Anterior cingulate cortex (tissue), 58 donors: ENCODE measurements around the gene MTCH2.
"Not testable (repeated sequence)": the region's sequence is repeated elsewhere in the genome, so short reads cannot be mapped to it uniquely, and the experiment has no call there.

Source experiments
- DNase-seq, 58 donors: peaks; one replicate each; lab custom pipeline; 2025; lab: John Stamatoyannopoulos, UW

Gene MTCH2

GRCh38 chr11:47642099-47642855 is at the start of gene MTCH2:
TSS of gene MTCH2 (minus strand) at chr11:47642559. CDS start at chr11:47642465, 94 bp downstream.
- DNase-seq = peak; percentile 78 to 97 (median 94)

DNA sequence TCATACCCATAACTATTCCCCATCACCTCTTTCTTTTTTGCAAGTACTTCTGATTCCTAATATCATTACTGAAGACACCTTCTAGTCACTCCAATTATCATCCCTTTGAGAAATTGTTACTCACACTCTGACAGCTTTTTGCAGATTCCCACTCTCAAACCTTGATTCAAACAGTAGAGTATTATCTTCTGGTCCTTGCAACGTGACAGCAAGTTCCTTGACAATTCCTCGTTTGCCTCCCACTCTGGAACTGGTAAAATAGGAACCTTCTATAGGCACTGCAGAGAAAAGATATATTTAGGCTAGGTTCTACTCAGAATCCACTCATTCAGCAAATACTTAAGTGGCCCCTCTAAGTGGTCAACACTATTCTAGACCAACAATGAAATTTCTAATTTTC is 49.6 kb upstream of the MTCH2 start:
- DNase-seq = no peak

GRCh38 chr11:47689480-47689879 is 47.1 kb upstream of the MTCH2 start:
- no peak for DNase-seq

DNA sequence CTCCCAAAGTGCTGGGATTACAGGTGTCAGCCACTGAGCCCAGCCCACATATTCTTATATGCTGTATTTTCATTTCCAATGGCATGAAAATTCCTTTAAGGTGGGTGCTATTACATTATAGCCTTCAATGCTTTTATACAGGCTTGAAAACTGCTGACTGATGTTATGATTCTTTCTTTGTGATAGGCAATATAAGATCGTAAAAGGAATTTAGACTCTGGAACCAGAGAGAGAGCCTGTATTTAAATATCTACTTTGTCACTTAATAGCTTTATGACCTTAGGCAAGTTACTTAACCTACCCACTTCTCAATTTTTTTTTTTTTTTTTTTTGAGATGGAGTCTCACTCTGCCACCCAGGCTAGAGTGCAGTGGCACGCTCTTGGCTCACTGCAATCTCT is 46.6 kb upstream of the MTCH2 start:
- DNase-seq = no peak

GRCh38 chr11:47688111-47688510 is 45.8 kb upstream of the MTCH2 start:
- no peak for DNase-seq

GRCh38 chr11:47686704-47687103 is 44.3 kb upstream of the MTCH2 start:
- DNase-seq = not testable (repeated sequence)

GRCh38 chr11:47686151-47686550 is 43.8 kb upstream of the MTCH2 start:
- DNase-seq = no peak

GRCh38 chr11:47675851-47676250 is 33.5 kb upstream of the MTCH2 start:
- DNase-seq = no peak

DNA sequence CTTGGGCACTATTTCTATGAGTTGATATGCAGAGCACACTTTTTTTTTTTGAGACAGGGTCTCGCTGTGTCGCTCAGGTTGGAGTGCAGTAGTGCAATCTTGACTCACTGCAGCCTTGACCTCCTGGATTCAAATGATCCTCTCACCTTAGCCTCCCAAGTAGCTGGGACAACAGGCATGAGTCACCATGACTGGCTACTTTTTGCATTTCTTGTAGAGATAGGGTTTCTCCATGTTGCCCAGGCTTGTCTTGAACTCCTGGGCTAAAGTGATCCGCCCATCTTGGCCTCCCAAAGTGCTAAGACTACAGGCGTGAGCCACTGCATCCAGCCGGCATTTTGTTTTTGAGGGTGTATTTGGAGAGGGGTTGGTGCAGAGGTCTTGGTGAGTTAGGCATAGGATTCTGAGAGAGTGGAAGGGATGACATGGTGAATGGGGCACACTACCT is 29.9 kb upstream of the MTCH2 start:
- DNase-seq = no peak

DNA sequence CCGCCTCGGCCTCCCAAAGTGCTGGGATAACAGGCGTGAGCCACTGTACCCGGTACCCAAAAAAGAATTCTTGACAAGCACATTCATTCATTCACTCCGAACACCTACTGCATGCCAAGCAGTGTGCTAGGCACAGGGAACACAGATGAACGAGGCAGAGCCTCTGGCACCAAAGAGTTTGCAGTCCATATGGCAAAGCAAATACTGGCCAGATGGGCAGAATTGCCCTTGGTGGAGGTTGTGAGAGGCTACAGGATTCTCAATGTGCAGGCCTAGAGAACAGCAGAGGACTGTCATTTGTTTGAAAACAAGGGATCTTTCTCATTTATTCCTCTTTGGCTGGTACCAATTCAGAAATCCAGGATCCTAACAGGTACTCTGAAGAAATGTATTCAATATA is 27.5 kb upstream of the MTCH2 start:
- no peak for DNase-seq

- DNase-seq = no peak
Observed at GRCh38 chr11:47668665-47669064, 26.3 kb upstream of the MTCH2 start.

GRCh38 chr11:47667555-47667954 is 25.2 kb upstream of the MTCH2 start:
- DNase-seq = no peak

- no peak for DNase-seq
Observed at GRCh38 chr11:47667135-47667534, 24.8 kb upstream of the MTCH2 start.

DNA sequence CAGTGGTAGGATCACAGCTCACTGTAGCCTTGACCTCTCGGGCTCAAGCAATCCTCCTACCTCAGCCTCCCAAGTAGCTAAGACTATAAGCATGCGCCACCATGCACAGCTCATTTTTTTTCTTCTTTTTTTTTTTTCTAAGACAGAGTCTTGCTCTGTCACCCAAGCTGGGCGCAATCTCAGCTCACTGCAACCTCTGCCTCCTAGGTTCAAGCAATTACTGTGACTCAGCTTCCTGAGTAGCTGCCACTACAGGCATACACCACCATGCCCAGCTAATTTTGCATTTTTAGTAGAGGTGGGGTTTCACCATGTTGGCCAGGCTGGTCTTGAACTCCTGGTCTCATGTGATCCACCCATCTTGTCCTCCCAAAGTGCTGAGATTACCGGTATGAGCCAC is 22.6 kb upstream of the MTCH2 start:
- not testable (repeated sequence) for DNase-seq

- no peak for DNase-seq
Observed at GRCh38 chr11:47661245-47661644, 18.9 kb upstream of the MTCH2 start.

DNA sequence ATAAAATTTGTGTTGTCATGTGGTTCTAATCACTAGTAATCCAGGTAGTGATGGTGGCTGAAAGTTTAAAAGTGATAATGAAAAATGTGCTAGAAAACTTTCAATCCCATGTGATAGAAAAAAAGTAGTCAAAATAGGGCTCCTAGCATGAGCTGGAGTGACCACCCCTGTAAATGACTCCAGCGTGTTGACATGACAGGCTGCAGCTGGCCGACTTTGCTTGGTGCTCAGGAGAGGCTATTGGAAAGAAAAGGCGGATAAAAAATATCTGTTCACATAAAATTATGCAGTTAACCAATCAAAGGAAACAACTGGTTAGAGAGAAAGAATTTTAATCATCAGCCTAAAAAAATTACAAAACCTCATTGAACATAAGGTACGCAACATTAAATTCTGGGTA is 16.9 kb upstream of the MTCH2 start:
- DNase-seq = no peak

GRCh38 chr11:47656260-47656885 is 14.0 kb upstream of the MTCH2 start:
- DNase-seq = no peak

DNA sequence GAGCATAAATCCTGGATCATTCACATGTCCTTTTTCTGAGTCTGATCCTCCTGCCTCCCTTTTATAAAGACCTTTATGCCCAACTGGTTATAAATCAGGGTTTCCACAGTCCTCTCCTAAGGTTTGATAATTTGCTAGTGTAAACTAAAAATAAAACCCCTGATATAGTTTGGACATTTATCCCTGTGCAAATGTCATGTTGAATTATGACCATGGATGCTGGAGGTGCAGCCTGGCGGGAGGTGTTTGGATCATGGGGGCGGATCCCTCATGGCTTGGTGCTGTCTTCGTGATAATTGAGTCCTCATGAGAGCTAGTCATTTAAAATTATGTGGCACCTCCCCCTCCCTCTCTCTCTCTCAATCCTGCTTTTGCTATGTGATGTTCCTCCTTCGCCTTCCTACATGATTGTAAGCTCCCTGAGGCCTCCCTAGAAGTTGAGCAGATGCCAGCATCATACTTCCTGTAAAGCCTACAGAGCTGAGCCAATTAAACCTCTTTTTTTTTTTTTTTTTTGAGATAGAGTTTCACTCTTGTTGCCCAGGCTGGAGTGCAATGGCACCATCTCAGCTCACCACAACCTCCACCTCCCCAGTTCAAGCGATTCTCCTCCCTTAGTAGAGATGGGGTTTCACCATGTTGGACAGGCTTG is 9.6 kb upstream of the MTCH2 start:
- no peak for DNase-seq

- no peak for DNase-seq
Observed at GRCh38 chr11:47649276-47649675, 6.9 kb upstream of the MTCH2 start.

- no peak for DNase-seq
Observed at GRCh38 chr11:47646019-47646418, 3.7 kb upstream of the MTCH2 start.

GRCh38 chr11:47645500-47645899 is 3.1 kb upstream of the MTCH2 start:
- DNase-seq = no peak
